ENCODE results near the gene NFIB.

DNA sequence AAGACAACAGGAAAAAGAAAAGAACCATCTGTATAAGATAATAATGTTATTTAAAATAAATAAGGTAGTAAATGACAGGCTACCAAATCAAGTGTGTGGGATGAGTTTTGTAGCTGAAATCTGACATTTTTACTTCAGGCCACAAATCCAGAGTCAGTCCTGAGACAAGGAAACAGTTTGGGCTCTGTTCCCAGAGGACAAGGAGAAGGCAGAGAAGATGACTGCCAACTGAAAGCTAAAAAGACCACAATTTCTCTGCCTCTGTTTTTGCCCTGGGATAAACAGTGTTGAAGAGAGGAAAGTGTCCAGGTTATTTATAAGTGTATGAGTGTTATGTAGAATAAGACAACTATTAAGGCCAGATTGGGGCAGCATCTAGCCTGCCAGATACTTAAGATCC is 180.5 kb downstream of the NFIB start:
- TF ChIP-seq MYC (IDR thresholded peaks at IDR 0.05; ENCODE audit: low read depth, low read length) (no peak), POLR2AphosphoS5 (IDR thresholded peaks at IDR 0.05; ENCODE audit: insufficient read depth, low read depth, low read length) (no peak), EZH2 (IDR thresholded peaks at IDR 0.05; ENCODE audit: borderline replicate concordance, low read depth, low read length, severe bottlenecking) (no peak), POLR2A (IDR thresholded peaks at IDR 0.05; ENCODE audit: low read depth, low read length) (no peak), MAX (IDR thresholded peaks at IDR 0.05; ENCODE audit: insufficient read depth, insufficient read length) (no peak)
- TF ChIP-seq, protein P1, sequence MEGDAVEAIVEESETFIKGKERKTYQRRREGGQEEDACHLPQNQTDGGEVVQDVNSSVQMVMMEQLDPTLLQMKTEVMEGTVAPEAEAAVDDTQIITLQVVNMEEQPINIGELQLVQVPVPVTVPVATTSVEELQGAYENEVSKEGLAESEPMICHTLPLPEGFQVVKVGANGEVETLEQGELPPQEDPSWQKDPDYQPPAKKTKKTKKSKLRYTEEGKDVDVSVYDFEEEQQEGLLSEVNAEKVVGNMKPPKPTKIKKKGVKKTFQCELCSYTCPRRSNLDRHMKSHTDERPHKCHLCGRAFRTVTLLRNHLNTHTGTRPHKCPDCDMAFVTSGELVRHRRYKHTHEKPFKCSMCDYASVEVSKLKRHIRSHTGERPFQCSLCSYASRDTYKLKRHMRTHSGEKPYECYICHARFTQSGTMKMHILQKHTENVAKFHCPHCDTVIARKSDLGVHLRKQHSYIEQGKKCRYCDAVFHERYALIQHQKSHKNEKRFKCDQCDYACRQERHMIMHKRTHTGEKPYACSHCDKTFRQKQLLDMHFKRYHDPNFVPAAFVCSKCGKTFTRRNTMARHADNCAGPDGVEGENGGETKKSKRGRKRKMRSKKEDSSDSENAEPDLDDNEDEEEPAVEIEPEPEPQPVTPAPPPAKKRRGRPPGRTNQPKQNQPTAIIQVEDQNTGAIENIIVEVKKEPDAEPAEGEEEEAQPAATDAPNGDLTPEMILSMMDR (IDR thresholded peaks at IDR 0.05; ENCODE audit: extremely low read depth in 1 of 2, insufficient read depth in 1 of 2, low read depth in 1 of 2, low read length in 2 of 2), result no peak

Measured in endothelial cell of umbilical vein (primary cell).